Stimulated activated CD8-positive, alpha-beta memory T cell treated with anti-CD3 and anti-CD28 coated beads, Interleukin-7, amount 100 ng/mL, for 4 hours (primary cell): ENCODE data around the gene ENPP6.

Experiments
- DNase-seq, 2 donors: peaks; one replicate each; pipeline ENCODE4 v3.0.0-alpha.2; 2020; ENCODE audit warnings: low read depth in 2 of 2

ENPP6 gene

DNA sequence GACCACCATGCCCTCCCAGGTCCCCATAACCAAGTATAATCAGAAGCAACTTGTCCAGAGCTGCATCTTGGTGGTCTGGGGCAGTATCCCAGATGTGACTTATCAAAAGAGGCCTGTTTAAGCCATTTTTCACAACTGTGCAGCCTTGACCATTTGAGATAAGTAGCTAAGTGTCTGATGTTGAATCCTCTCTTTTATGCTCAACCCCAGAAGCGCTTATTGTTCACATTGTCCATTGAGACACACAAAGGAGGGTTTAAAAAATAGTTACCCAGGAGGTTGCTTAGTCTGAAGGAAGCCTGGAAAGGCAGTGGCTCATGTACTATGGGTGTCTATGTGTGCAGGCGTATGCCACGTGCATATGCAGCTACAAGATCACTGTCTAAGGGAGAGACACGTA is 27.0 kb downstream of the ENPP6 start:
- DNase-seq: no peak

GRCh38 chr4:184189966-184190365 is 27.7 kb downstream of the ENPP6 start:
- DNase-seq: no peak

- no peak for DNase-seq
Measured at GRCh38 chr4:184188443-184189400, 29.0 kb downstream of the ENPP6 start.

DNA sequence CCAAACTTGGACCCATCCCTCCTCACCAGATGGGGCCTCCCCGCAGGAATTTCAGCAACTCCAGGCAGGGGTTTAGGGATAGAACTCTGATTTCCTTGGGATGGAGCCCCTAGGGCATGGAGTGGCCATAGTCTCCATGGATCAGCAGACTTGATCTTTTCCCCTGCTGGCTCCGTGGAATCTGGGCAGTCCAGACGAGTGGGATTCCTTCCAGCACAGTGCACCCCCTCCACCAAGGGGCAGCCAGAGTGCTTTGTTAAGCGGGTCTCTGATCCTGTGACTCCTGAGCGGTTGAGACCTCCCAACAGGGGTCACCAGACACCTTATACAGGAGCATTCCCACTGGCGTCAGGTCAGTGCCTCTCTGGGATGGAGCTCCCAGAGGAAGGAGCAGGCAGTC is 40.4 kb downstream of the ENPP6 start:
- no peak for DNase-seq

DNA sequence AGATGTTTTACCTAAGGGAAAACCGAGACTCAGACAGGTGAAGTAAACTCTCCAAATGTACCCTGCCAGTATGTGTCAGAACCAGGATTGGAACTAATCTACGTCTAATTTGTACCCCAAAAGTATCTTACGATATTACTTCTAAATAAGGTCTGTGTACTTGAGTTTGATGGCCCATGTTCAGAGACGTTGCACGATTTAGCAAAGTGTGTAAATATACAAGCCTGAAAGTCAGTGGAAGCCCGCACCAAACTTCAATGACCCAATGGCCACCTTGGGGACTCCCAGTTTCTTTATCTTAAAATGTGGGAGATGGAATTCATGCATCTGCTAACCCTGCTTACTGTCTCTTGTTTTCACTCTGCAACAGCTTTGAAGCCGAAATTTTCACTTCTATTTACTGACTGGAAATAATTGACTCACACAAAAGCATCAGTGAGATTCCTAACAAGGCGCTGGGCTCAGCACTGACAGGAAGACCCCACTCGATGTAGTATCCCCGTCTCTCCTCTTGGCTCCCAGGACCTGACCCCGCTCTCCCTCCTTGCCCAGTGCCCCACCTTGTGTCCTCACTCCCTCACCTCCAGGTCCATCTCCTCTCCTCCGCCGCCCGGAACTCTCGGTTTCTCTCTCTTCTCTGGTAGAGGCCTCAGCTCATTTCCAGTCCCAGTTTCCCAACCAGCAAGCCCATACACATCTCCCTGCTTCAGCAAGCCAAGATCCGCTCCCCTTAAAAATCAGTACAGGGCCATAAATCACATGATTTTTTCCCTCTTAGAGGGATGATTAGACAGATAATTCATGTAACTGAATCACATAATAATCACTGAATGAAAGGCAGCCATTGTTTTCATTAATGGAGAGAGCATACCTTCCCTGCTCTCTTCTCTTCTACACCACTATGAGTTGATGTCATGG is 42.8 kb downstream of the ENPP6 start:
- no peak for DNase-seq

- no peak for DNase-seq
Measured at GRCh38 chr4:184171011-184171410, 46.7 kb downstream of the ENPP6 start.

DNA sequence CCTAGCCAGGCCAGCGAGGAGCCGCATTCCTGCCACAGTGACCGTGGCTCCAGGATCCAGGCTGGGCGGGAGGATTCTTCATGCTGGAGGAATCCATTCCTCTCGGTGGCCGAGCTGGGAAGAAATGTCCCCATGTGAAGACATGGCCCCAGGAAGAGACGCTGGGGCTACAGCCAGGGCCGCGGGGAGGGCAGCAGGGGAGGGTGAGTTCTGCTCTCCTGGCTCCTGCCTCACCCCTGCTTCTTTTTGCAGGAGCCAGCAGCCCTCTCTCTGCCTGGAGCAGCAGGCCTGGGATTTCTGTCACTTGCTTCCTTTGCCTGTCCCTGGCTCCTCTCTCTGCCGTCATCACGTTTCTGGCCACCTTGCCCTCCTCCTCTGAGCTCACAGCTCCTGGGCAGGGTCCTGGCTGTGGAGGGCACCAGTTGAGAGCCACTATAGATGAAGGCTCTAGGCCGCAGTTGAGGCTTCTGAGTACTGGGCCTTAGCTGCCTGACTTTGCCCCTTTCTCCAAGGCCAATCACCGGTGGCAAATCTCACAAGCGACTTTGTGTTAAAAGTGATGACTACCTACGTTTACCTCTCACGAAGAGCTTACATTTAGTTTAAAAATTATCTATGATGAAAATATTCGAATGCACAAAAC is 48.3 kb downstream of the ENPP6 start:
- DNase-seq: no peak

DNA sequence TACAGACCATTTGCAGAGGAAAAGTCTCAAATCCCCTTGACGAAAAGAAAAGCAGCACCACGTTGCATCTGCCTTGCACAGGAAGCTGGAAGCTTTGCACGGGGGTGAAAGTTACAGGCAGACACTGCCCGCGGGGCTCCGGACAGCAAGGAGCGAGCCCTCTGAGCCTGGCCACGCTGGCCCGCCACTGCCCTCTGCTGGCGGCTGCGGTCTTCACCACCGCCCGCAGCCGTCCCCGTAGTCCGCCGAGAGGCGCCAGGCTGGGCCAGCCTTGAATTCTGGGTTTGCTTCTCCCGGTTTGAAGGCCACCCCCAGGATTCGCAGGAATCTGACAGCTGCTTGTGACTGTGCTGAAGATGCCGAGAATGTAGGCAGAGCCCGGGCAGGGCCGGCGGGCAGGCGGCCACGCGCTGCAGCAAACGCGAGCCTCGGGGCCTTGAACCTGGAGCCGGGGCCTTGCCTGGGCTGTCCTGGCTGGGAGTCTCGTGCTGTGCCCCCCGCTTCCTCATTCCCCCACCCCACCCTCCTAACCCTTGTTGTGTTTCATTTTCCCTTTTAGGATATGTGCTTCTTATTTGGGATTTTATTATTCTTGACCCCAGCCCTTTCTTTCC is 49.2 kb downstream of the ENPP6 start:
- peak in 1 of 2 donors; percentile 30 for DNase-seq

- DNase-seq: no peak
Measured at GRCh38 chr4:184167576-184167975, 50.1 kb downstream of the ENPP6 start.

GRCh38 chr4:184166736-184167135 is 50.9 kb downstream of the ENPP6 start:
- no peak for DNase-seq

DNA sequence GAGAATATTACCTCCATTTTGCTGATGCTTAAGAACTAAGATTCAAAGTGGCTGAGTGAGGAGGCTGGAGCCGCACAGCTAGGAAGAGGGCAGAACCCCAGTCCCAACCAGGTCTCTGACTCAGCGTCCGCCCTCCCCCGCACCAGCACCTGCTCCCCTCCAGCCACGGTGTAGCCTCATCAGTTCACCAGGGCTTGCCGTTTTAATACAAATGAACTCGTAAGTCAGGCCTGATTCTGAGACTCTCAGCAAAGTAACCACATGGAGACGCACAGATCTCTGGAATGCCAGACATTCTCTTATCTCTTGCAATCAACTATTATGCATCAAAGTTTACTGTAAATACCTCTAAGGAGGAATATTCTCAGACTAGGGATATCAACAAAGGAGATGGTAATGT is 52.4 kb downstream of the ENPP6 start:
- DNase-seq: no peak

- DNase-seq: no peak
Measured at GRCh38 chr4:184163813-184164212, 53.9 kb downstream of the ENPP6 start.

DNA sequence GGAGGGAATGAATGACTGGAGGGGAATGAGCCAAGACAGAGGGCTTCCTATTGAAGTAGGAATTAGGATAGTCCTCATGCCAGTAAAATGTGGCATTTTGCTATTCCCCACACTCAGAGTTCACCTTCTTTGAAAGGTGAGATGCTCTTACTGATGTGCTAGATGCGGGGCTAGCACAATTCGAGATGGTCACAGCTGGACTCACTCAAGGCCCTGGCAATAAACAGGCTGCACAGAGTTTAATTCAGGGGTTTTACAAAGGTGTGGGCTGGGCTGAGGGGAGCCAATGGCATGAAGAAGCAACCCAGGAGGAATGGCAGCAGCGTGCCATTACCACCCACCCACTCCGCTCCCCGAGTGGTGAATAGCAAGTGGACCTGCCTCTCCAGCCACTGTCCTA is 55.1 kb downstream of the ENPP6 start:
- DNase-seq: no peak

DNA sequence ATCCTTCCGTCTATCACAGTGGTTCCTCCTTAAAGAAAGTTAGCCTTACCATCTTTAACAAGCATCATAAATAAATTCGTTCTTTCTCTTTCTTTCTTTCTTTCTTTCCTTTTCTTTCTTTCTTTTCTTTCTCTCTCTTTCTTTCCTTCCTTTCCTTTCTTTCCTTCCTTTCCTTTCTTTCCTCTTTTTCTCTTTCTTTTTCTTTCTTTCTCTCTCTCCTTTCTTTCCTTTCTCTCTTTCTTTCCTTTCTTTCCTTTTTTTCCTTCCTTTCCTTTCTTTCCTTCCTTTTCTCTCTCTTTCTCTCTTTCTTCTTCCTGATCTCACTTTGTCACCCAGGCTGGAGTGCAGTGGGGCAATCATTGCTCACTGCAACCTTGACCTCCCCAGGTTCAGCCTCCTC is 60.4 kb downstream of the ENPP6 start:
- DNase-seq: no peak

- DNase-seq: no peak
Measured at GRCh38 chr4:184156163-184156920, 61.3 kb downstream of the ENPP6 start.

GRCh38 chr4:184154199-184154598 is 63.5 kb downstream of the ENPP6 start:
- no peak for DNase-seq

DNA sequence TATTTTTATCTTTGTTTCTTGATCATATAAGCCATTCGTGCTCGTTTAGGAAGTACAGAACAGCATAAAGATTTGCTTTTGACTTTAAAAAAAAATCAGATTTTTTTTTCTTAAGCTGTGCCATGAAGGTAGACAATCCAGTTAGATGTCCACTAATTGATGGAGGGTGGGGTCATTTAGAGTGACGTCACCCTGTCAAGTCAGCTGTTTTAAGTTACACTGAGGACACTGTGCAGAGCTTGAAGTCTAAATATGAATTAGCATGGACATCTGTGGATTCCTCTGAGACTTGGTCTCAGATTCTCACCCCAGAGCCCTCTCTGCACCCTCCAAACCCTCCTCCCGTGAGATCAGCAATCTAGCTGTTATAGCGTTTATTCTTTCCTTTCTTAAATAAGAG is 63.9 kb downstream of the ENPP6 start:
- no peak for DNase-seq

DNA sequence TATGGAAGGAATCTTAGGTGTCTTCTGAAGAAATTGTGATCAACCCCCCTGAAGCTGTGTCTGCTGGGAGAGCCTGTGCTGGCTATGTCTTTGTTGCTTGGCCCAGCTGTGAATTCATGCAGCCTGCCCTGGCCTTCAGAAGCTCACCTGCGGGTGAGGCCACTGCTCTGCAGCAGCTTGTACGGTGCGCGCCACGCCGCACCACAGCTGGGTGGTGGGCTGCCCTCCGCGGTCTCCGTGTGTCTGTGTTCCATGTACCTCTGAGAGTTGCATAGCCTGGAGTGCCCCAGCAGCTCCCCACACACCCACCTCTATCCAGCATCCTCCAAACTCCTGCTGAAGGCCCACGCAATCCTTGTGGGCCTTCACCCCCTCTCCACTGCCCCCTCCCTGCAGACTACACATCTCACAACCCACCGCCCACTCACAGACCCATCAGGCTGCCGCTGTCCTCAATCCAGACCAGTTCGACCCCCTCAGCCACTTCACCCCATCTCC is 65.6 kb downstream of the ENPP6 start:
- DNase-seq: no peak

DNA sequence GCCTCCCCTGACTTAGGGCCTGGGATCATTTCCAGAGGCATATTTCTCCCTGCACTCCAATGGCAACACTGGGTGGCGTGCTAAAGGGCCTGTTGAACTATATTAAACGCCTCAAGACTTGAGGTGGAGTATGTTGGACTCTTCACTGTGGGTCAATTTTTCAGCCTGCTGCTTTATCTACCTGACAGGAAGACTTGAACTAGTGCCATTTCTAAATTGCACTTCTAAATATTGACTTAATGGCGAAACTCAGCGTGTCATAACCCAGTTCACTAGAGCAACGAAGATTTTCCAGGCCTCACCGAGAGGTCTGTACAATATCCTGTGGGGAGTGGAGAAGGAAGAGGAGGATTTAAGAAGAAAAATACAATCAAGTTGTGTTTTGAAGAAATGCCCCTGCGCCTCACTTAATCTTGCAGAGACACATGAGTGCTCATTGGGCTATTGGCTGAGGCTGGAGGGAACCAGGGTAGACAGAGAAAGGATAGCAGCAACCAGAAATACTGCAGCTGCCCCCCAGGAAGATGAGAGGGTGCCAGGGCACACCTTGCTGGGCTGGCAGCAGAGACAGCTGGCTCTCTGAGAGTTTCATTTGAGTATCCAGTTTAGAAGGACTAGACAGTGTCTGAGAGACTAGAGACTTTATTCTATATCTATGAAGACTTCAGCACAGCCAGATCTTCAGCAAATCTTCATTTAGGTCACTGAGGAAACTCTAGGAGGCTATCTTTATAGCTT is 67.4 kb downstream of the ENPP6 start:
- no peak for DNase-seq
